Activated effector memory CD4-positive, alpha-beta T cell treated with Interleukin-2 at 50 U/mL for 16 hours (primary cell): ENCODE results near the gene GPC6.

Experiments
- DNase-seq: peaks from one replicate; pipeline ENCODE4 v3.0.0-alpha.2; 2020

GPC6 gene

GRCh38 chr13:94233837-94234236 lies 1007.2 kb downstream of the GPC6 start:
- no peak for DNase-seq

- DNase-seq = no peak
Observed at GRCh38 chr13:94234738-94235137, 1008.1 kb downstream of the GPC6 start.

GRCh38 chr13:94236132-94236531 lies 1009.5 kb downstream of the GPC6 start:
- no peak for DNase-seq

- DNase-seq = no peak
Observed at GRCh38 chr13:94236872-94237271, 1010.3 kb downstream of the GPC6 start.

- DNase-seq = no peak
Observed at GRCh38 chr13:94239135-94239534, 1012.5 kb downstream of the GPC6 start.

- no peak for DNase-seq
Observed at GRCh38 chr13:94242554-94242953, 1015.9 kb downstream of the GPC6 start.

- no peak for DNase-seq
Observed at GRCh38 chr13:94243551-94243950, 1016.9 kb downstream of the GPC6 start.

GRCh38 chr13:94246495-94246894 lies 1019.9 kb downstream of the GPC6 start:
- no peak for DNase-seq

GRCh38 chr13:94247890-94248289 lies 1021.3 kb downstream of the GPC6 start:
- DNase-seq = no peak

- no peak for DNase-seq
Observed at GRCh38 chr13:94248454-94249228, 1022.0 kb downstream of the GPC6 start.

GRCh38 chr13:94249512-94249911 lies 1022.9 kb downstream of the GPC6 start:
- DNase-seq = no peak

GRCh38 chr13:94251831-94252608 lies 1025.4 kb downstream of the GPC6 start:
- no peak for DNase-seq

GRCh38 chr13:94254737-94255136 lies 1028.1 kb downstream of the GPC6 start:
- DNase-seq = no peak

- no peak for DNase-seq
Observed at GRCh38 chr13:94256721-94257120, 1030.1 kb downstream of the GPC6 start.

GRCh38 chr13:94259984-94260383 lies 1033.4 kb downstream of the GPC6 start:
- DNase-seq = no peak

GRCh38 chr13:94261163-94261562 lies 1034.6 kb downstream of the GPC6 start:
- no peak for DNase-seq

GRCh38 chr13:94263038-94263437 lies 1036.4 kb downstream of the GPC6 start:
- no peak for DNase-seq

GRCh38 chr13:94267581-94268366 lies 1041.2 kb downstream of the GPC6 start:
- no peak for DNase-seq

GRCh38 chr13:94268661-94269060 lies 1042.1 kb downstream of the GPC6 start:
- DNase-seq = no peak

GRCh38 chr13:94269557-94269956 lies 1043.0 kb downstream of the GPC6 start:
- no peak for DNase-seq

GRCh38 chr13:94270556-94270955 lies 1043.9 kb downstream of the GPC6 start:
- DNase-seq = no peak

- no peak for DNase-seq
Observed at GRCh38 chr13:94272038-94272437, 1045.4 kb downstream of the GPC6 start.

- DNase-seq = no peak
Observed at GRCh38 chr13:94280349-94280748, 1053.7 kb downstream of the GPC6 start.

- no peak for DNase-seq
Observed at GRCh38 chr13:94280845-94281244, 1054.2 kb downstream of the GPC6 start.
